Epithelial cell of prostate (primary cell): ENCODE measurements around the gene PPP2R5C.
"Not testable (repeated sequence)": the region's sequence is repeated elsewhere in the genome, so short reads cannot be mapped to it uniquely, and the experiment has no call there.

ENCODE experiments used
- DNase-seq: peaks from one replicate; pipeline ENCODE4 v3.0.0-alpha.2; 2011; ENCODE audit warnings: low read depth, low spot score
- H3K27ac ChIP-seq: fragments of 450-650 bp; 2 replicates; pipeline ENCODE4 v1.5.1; 2017; ENCODE audit warnings: mild to moderate bottlenecking

Gene PPP2R5C

DNA sequence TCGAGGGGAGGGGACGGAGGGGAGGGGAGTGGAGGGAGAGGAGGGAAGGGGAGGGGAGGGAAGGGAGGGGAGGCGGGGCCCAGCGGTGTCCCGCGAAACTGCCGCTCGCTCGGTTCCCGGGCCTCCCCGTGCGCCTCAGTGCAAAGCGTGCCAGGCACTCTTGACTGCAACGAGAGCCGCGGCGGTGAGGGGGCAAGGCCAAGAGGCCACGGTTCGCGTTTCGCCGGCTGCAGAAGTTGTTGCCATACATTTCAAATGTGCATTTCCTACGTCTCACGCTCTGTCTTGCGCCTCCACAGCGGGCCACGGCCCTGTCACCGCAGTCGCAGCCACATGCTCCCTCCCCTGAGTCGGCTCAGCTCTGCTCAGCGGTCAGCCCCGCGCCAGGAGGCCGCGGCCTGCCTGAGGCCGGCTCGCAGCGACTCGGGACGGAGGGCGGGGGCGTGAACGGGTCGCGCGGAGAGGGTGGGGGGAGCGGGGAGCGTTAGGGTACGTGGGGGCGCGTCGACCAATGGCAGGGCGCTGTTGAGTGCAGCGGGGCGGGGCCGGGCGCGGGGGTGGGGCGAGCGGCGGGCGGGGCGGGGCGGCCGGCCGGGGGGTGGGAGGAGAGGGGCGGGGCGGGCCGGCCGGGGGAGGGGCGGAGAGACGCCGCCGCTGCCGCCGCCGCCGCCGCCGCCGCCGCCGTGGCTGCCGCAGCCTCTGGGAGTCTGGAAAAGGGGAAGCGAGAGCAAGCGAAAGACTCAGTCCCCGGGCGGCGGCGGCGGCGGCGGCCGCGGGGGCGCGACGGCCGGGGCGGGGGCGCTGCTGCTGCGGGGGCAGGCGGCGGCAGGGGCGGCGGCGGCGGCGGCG lies at the start of gene PPP2R5C:
TSS of gene PPP2R5C (plus strand) at position 678 of the 849 bp plus-strand sequence. CDS start 185 bp downstream, outside the sequence.
- peak within 1 kb of the TSS; percentile 59 for H3K27ac ChIP-seq

DNA sequence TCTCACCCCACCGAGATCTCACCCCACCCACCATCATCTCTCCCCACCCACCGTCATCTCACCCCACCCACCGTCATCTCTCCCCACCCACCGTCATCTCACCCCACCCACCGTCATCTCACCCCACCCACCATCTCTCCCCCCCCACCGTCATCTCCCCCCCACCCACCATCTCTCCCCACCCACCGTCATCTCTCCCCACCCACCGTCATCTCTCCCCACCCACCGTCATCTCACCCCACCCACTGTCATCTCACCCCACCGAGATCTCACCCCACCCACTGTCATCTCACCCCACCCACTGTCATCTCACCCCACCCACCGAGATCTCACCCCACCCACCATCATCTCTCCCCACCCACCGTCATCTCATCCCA lies 49.7 kb upstream of the PPP2R5C start:
- DNase-seq, H3K27ac ChIP-seq: not testable (repeated sequence)

More for the DNA sequence above, at the start of gene PPP2R5C:
- no peak for DNase-seq

- DNase-seq, result not testable (repeated sequence)
Observed at GRCh38 chr14:101712341-101712740, 49.2 kb upstream of the PPP2R5C start.

GRCh38 chr14:101713091-101713490 lies 48.4 kb upstream of the PPP2R5C start:
- H3K27ac ChIP-seq, DNase-seq: not testable (repeated sequence)

More at GRCh38 chr14:101712341-101712740, 49.2 kb upstream of the PPP2R5C start:
- H3K27ac ChIP-seq, result not testable (repeated sequence)

- no peak for DNase-seq
- H3K27ac ChIP-seq, result no peak overlapping the region
Observed at GRCh38 chr14:101713621-101714349, 47.7 kb upstream of the PPP2R5C start.

DNA sequence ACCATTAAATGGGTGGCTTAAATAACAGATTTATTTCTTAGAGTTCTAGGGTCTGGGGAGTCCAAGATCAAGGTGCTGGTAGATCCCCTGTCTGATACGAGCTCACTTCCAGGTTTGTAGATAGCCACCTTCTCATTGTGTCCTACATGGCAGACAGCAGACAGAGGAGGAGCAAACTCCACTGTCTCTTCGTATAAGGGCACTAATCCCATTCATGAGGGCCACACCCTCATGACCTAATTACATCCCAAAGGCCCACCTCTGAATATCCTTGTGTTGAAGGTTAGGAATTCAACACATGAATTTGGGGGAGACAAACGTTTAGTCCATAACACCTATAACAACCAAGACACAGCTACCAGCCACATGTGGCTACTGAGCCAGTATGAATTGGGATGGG lies 47.1 kb upstream of the PPP2R5C start:
- no peak for DNase-seq
- H3K27ac ChIP-seq, result no peak overlapping the region

- no peak for DNase-seq
- no peak overlapping the region for H3K27ac ChIP-seq
Observed at GRCh38 chr14:101715210-101716076, 46.1 kb upstream of the PPP2R5C start.

GRCh38 chr14:101716077-101716950 lies 45.2 kb upstream of the PPP2R5C start:
- no peak overlapping the region for H3K27ac ChIP-seq
- DNase-seq, result no peak

- DNase-seq, result no peak
- no peak overlapping the region for H3K27ac ChIP-seq
Observed at GRCh38 chr14:101716956-101717662, 44.4 kb upstream of the PPP2R5C start.

GRCh38 chr14:101717663-101718490 lies 43.6 kb upstream of the PPP2R5C start:
- H3K27ac ChIP-seq, result no peak overlapping the region
- no peak for DNase-seq

DNA sequence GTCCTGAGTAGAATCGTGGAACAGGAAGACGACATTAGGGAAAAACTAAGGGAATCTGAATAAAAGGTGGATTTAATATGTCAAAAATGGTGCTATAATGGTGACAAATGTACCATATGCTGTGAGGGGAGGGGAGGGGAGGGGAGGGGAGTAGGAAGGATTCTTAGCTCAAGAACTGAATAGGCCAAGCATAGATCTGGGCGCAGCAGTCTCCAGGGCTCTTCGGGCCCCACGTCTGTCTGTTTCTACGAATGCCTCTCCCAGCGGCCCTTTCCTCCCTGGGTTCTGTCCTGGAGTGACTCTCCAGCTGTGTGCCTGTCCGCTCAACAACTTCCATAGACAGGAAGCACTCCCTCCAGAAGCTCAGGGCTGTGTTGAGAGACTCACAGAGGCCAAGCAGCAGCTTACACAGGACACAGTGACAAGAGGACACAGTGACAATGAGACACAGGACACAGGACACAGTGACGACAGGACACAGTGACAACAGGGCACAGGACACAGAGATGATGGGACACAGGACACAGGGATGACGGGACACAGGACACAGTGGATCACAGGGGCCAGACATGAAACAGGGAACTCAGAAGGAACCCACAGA lies 42.4 kb upstream of the PPP2R5C start:
- DNase-seq, result no peak
- no peak overlapping the region for H3K27ac ChIP-seq

DNA sequence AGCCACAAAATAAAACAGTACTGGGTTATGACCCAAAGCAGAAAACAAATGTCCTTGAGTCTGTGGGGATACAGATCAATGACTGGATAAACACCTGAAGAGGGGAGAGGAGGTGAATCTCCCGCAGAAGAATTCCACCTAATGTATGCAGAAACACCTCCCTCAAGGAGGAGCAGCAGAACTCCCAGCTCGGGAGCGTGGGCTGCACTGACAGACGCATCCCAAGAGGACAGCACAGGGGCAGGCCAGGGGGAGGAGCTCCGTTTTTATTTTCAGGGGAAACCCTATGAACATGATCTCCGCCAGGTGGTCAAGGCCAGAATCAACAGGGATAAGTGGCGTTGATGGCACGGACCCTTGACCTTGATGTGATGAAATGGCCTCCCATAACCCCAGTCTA lies 41.8 kb upstream of the PPP2R5C start:
- no peak for DNase-seq
- no peak overlapping the region for H3K27ac ChIP-seq

- H3K27ac ChIP-seq, result peak overlapping the region; percentile 78
- DNase-seq, result no peak
Observed at GRCh38 chr14:101721111-101721510, 40.4 kb upstream of the PPP2R5C start.

GRCh38 chr14:101721951-101722661 lies 39.4 kb upstream of the PPP2R5C start:
- DNase-seq, result peak; percentile 68
- peak overlapping the region; percentile 78 for H3K27ac ChIP-seq

DNA sequence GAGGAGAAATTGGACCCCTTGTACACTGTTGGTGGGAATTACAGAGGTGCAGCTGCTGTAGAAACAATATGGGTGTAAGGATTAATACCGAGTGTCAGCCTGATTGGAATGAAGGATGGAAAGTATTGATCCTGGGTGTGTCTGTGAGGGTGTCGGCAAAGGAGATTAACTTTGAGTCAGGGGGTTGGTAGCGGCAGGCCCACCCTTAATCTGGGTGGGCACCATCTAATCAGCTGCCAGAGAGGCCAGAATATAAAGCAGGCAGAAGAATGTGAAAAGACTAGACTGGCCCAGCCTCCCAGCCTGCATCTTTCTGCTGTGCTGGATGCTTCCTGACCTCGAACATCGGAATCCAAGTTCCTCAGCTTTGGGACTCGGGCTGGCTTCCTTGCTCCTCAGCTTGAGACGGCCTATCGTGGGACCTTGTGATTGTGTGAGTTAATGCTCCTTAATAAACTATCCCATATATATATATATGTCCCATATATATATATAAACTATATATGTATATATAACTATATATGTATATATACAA lies 38.4 kb upstream of the PPP2R5C start:
- H3K27ac ChIP-seq, result peak overlapping the region; percentile 78
- no peak for DNase-seq

DNA sequence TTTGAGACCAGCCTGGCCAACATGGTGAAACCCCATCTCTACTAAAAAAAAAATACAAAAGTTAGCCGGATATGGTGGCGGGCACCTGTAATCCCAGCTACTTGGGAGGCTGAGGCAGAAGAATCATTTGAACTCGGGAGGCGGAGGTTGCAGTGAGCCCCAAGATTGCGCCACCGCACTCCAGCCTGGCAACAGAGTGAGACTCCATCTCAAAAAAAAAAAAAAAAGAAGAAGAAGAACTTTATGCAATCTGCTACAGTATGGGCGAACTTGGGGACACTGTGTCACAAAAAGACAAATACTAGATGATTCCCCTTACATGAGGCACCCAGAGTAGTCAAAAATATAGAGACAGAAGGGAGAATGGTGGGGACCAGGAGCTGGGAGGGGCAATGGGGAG lies 35.9 kb upstream of the PPP2R5C start:
- not testable (repeated sequence) for H3K27ac ChIP-seq, DNase-seq
